ENCODE results near the gene TNS1.

DNA sequence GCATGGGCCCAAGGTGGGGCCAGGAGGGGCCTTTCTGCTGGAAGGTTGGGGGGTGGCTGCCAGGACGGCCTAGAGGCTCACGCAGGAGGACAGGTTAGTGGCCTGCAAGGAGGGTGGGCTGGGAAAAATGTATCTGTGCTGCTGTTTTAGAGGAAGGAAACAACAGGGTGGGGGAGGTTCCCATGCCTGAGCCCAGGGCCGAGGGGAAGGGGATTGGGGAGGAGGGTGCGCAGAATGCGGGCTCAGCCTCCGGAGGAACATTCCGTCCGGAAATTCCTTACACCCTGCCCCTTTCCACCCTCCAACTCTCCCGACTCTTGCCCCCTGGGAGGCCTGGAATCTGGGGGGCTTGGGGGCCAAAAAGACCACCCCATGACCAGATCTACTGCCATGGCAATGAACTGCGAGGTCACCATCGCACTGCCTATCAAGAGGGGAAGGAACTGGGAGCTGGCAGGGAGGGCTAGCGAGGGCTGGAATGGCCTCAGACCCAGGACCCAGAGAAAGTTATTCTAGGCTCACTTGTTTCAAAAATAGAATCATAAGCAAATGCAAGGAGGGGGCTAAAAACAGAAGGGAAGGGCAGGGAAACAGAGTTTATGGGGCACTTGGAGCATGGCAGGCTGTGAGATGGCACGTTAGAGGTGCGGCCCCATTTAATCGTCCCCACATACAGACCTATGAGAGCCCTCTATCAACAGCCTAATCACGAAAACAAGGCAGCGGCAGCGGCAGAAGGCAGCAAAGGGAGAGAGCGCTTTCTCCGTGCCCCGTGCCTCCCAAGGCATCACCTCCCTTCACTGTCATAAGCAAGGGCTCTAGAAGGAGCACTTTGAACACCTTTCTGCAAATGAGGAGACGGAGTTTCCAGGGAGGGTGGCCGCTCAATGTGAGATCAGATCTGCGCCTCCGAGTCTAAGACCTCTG is 90.4 kb downstream of the TNS1 start:
- TF ChIP-seq SP1 (IDR thresholded peaks at IDR 0.05) (no peak), HDGF (IDR thresholded peaks at IDR 0.05; ENCODE audit: borderline replicate concordance) (no peak)

Measured in HEK293T (cell line).